Brain pericyte (primary cell): ENCODE measurements around the gene MMADHC.

Source experiments
- DNase-seq: peaks from one replicate; pipeline ENCODE4 v3.0.0-alpha.2; 2012; ENCODE audit warnings: low read depth, low spot score

The MMADHC gene

GRCh38 chr2:149556452-149556851, 31.1 kb downstream of the MMADHC start:
- no peak for DNase-seq

- DNase-seq: no peak
Observed at GRCh38 chr2:149552830-149553229, 34.7 kb downstream of the MMADHC start.

- no peak for DNase-seq
Observed at GRCh38 chr2:149552226-149552625, 35.3 kb downstream of the MMADHC start.

GRCh38 chr2:149544692-149545091, 42.9 kb downstream of the MMADHC start:
- no peak for DNase-seq

- DNase-seq: no peak
Observed at GRCh38 chr2:149543845-149544244, 43.7 kb downstream of the MMADHC start.

- no peak for DNase-seq
Observed at GRCh38 chr2:149540138-149540537, 47.4 kb downstream of the MMADHC start.

- no peak for DNase-seq
Observed at GRCh38 chr2:149538138-149538833, 49.3 kb downstream of the MMADHC start.

GRCh38 chr2:149537092-149537726, 50.4 kb downstream of the MMADHC start:
- no peak for DNase-seq

GRCh38 chr2:149536649-149537048, 50.9 kb downstream of the MMADHC start:
- no peak for DNase-seq

GRCh38 chr2:149534674-149535073, 52.9 kb downstream of the MMADHC start:
- no peak for DNase-seq

GRCh38 chr2:149528983-149529382, 58.6 kb downstream of the MMADHC start:
- DNase-seq: no peak

GRCh38 chr2:149527998-149528755, 59.4 kb downstream of the MMADHC start:
- DNase-seq: no peak

- DNase-seq: no peak
Observed at GRCh38 chr2:149526689-149527088, 60.9 kb downstream of the MMADHC start.

GRCh38 chr2:149525323-149525722, 62.3 kb downstream of the MMADHC start:
- no peak for DNase-seq
